Loucy (cell line): Measurements from ENCODE around the gene IGF2BP2.

Experiments used
- CTCF ChIP-seq: fragments of 200-600 bp; sonication (generic); conservative IDR thresholded peaks from 2 replicates; pipeline ENCODE4 v1.5.1; 2014; ENCODE audit warnings: mild to moderate bottlenecking, antibody characterized with exemption, low read length
- EZH2phosphoT487 ChIP-seq: fragments of 200-600 bp; IDR thresholded peaks from 2 replicates; pipeline ENCODE4 v1.6.1; 2018; ENCODE audit warnings: antibody characterized with exemption, mild to moderate bottlenecking, moderate library complexity, borderline replicate concordance

GRCh38 chr3:185750702-185751101 is 74.1 kb downstream of the IGF2BP2 start:
- no peak for TF ChIP-seq CTCF
- TF ChIP-seq EZH2phosphoT487, result no peak
